Endodermal cell (in vitro differentiated cells): Measurements from ENCODE around the gene PTPN1. TPM values are rescaled to one million over a fixed set of nuclear protein-coding genes. Genes with fewer than 3 reads are reported as not detected.
"Not testable (repeated sequence)": the region's sequence is repeated elsewhere in the genome, so short reads cannot be mapped to it uniquely, and the experiment has no call there.

Experiments
- DNase-seq: peaks from one replicate; pipeline ENCODE4 v3.0.0-alpha.2; 2017
- H3K27ac ChIP-seq: 2 replicates; pipeline ENCODE4 v1.5.1; 2013; ENCODE audit warnings: mild to moderate bottlenecking, low read depth, low read length, moderate library complexity
- H3K27me3 ChIP-seq: 2 replicates; pipeline ENCODE4 v1.6.1; 2013; ENCODE audit warnings: mild to moderate bottlenecking, low read length, moderate library complexity; ENCODE audit not compliant: insufficient read depth, control insufficient read depth, poor library complexity, severe bottlenecking
- H3K36me3 ChIP-seq: 2 replicates; pipeline ENCODE4 v1.7.0; 2013; ENCODE audit warnings: mild to moderate bottlenecking, low read length, moderate library complexity; ENCODE audit not compliant: control insufficient read depth, insufficient read depth
- H3K4me1 ChIP-seq: one replicate; pipeline ENCODE4 v1.7.0; 2013; ENCODE audit warnings: low read length; ENCODE audit not compliant: control insufficient read depth, insufficient read depth
- H3K4me3 ChIP-seq: 2 replicates; pipeline ENCODE4 v1.5.1; 2013; ENCODE audit warnings: mild to moderate bottlenecking, low read length, moderate library complexity
- H3K9ac ChIP-seq: 2 replicates; pipeline ENCODE4 v1.6.1; 2013; ENCODE audit warnings: mild to moderate bottlenecking, low read length, moderate library complexity; ENCODE audit not compliant: poor library complexity, severe bottlenecking; ENCODE audit errors: extremely low read depth
- H3K9me3 ChIP-seq: 2 replicates; pipeline ENCODE4 v1.6.1; 2013; ENCODE audit warnings: mild to moderate bottlenecking, low read length, moderate library complexity; ENCODE audit not compliant: control insufficient read depth
- H3K27ac Mint-ChIP-seq: 2 replicates; pipeline ENCODE4 v1.8.0; 2020; ENCODE audit warnings: mixed read lengths
- H3K27me3 Mint-ChIP-seq: 2 replicates; pipeline ENCODE4 v1.8.0; 2021; ENCODE audit warnings: mild to moderate bottlenecking, mixed read lengths; ENCODE audit not compliant: insufficient read depth
- H3K36me3 Mint-ChIP-seq: 2 replicates; pipeline ENCODE4 v1.8.0; 2020; ENCODE audit warnings: low read depth, mixed read lengths
- H3K4me1 Mint-ChIP-seq: 2 replicates; pipeline ENCODE4 v1.8.0; 2020; ENCODE audit warnings: mixed read lengths
- H3K4me3 Mint-ChIP-seq: 2 replicates; pipeline ENCODE4 v1.8.0; 2020; ENCODE audit warnings: mild to moderate bottlenecking, moderate library complexity, mixed read lengths
- H3K9me3 Mint-ChIP-seq: 2 replicates; pipeline ENCODE4 v1.8.0; 2020; ENCODE audit warnings: mild to moderate bottlenecking, mixed read lengths
- WGBS, 2 experiments: methylation state at CpG; one replicate each; pipeline versions ENCODE4 v1.1.5 to v1.1.7; 2013; ENCODE audit warnings: missing lambda C conversion rate in 2 of 2, mixed read lengths in 1 of 2; ENCODE audit not compliant: insufficient coverage in 1 of 2, insufficient read length in 1 of 2; 5-methylcytosine and 5-hydroxymethylcytosine counted together
- total RNA-seq, 2 donors: library from RNA; stranded (reverse); fragmentation: NEBNext Ultra II Directional in 1 of 2; extraction: Animal tissue kit (Norgen Biotek cat#: 25700) in 1 of 2; gene quantifications; 2 replicates in 1 of 2; 3 replicates in 1 of 2; pipeline ENCODE4 v1.2.1, GENCODE V29; 2021
- TF ChIP-seq, protein P1 (sequence below): fragments of 200-600 bp; sonication (generic); conservative IDR thresholded peaks from 2 replicates; pipeline ENCODE4 v1.5.0; 2021; ENCODE audit warnings: antibody characterized with exemption, mild to moderate bottlenecking

PTPN1 gene
- total RNA-seq, 2 donors from 2014 or later: 25.4 to 28.7 TPM

DNA sequence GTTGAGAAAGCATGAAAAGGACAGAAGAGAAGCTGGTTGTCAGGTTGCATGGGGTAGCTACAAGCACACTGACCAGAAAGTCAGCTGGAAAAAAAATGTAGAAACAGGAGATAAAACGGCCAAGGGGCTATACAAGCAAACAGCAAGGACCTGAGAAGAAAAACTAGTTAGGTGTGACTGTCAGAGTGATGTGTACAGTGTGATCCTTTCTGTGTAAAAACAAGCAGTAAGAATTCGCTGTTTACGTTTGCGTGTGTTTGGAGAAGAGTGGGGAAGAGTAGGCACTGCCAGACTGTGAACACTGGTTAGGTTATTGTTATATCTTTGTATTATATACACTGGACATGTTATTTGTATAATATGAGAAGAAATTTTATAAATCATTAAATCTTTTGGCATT lies 28.1 kb downstream of the PTPN1 start:
- Histone ChIP-seq H3K36me3 (no peaks in the 10 kb centered on the region), H3K9me3 (no peaks in the 10 kb centered on the region), H3K9ac (no peak overlapping the region), H3K4me1 (no peaks in the 10 kb centered on the region), H3K27me3 (no peaks in the 10 kb centered on the region), H3K27ac (no peak overlapping the region), H3K4me3 (no peak overlapping the region)
- WGBS, 2 experiments: 94 to 97% methylated on average over 3 to 4 of the region's 4 CpGs
- H3K27ac Mint-ChIP-seq: no peak overlapping the region
- peaks cover 7% of the 10 kb centered on the region for H3K4me1 Mint-ChIP-seq
- no peak overlapping the region for H3K4me3 Mint-ChIP-seq
- TF ChIP-seq, protein P1, sequence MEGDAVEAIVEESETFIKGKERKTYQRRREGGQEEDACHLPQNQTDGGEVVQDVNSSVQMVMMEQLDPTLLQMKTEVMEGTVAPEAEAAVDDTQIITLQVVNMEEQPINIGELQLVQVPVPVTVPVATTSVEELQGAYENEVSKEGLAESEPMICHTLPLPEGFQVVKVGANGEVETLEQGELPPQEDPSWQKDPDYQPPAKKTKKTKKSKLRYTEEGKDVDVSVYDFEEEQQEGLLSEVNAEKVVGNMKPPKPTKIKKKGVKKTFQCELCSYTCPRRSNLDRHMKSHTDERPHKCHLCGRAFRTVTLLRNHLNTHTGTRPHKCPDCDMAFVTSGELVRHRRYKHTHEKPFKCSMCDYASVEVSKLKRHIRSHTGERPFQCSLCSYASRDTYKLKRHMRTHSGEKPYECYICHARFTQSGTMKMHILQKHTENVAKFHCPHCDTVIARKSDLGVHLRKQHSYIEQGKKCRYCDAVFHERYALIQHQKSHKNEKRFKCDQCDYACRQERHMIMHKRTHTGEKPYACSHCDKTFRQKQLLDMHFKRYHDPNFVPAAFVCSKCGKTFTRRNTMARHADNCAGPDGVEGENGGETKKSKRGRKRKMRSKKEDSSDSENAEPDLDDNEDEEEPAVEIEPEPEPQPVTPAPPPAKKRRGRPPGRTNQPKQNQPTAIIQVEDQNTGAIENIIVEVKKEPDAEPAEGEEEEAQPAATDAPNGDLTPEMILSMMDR: no peak
- H3K9me3 Mint-ChIP-seq: no peaks in the 10 kb centered on the region
- no peaks in the 10 kb centered on the region for H3K27me3 Mint-ChIP-seq
- DNase-seq: no peak
- no peaks in the 10 kb centered on the region for H3K36me3 Mint-ChIP-seq

DNA sequence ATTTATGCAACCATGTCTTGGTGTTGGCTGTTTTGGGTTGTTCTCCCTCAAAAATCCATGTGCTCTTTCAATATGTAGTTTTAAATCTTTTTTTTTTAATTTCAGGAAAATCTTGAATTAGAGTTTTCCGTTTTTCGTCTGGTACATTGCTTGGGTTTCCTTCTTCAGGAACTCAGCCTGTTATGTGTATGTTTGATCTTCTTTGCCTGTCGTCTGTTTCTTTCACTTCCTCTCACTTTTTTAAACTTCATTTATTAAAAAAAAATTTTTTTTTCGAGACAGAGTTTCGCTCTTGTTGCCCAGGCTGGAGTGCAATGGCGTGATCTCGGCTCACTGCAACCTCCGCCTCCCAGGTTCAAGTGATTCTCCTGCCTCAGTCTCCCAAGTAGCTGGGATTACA lies 29.6 kb downstream of the PTPN1 start:
- not testable (repeated sequence) for H3K27ac ChIP-seq, H3K27ac Mint-ChIP-seq, H3K36me3 Mint-ChIP-seq, H3K36me3 ChIP-seq, H3K9me3 Mint-ChIP-seq, H3K4me3 ChIP-seq, H3K4me1 Mint-ChIP-seq, DNase-seq, H3K9ac ChIP-seq, H3K4me3 Mint-ChIP-seq, H3K27me3 ChIP-seq, H3K4me1 ChIP-seq, H3K27me3 Mint-ChIP-seq, H3K9me3 ChIP-seq
- 90 to 100% methylated on average over 2 to 7 of the region's 8 CpGs for WGBS, 2 experiments

DNA sequence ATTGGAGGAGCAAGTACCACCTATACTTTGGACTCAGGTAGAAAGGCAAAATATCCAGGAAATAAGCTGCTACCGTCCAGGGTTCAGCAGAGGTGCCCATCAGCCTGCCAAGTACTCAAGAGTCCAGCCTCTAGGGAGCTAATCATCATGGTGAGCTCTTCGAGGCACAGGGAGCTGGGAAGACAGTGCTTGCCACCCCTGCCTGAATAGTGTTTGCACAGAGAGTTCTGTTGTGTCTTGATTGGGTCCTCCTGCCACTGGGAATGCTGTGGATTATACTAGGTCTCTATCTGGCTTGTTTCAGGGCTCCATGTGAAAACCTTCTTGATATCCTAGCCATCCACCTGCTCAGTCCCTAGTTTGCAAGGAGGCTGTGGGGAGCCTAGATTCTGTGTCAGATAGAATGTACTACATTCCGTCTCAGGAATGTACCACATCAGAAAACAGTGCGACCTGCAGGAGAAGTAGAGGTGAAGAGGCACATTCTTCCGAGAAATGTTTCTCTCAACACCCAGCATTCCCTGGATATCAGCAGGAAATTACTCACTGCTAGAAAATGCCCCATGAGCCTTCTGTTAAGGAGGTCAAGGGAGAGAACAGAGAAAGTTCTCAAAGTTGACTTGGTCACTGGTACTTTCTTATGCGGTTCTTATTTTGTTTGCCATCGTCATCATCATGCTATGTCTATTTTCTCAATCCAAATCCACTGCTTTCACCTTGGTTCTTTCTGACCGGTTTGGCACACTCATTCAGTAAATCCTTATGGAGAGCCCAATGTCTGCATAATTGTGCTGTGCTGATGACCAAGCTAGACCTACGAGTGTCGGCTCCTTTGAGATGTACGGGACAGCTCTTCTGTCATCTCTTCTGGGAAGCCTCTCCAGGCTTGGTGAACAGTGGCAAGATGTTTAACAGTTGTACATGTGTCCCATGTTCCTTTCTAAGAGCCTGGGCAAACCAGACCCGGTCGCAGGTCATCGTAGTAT lies 30.7 kb downstream of the PTPN1 start:
- H3K4me3 ChIP-seq: no peak overlapping the region

More for the DNA sequence above, 30.7 kb downstream of the PTPN1 start:
- no peak overlapping the region for H3K9ac ChIP-seq
- H3K27ac ChIP-seq: no peak overlapping the region
- H3K27ac Mint-ChIP-seq: peak overlapping the region; percentile 64
- WGBS, 2 experiments: 93 to 94% methylated on average over 13 to 14 of the region's 14 CpGs
- H3K27me3 Mint-ChIP-seq: no peaks in the 10 kb centered on the region
- H3K4me3 Mint-ChIP-seq: no peak overlapping the region
- TF ChIP-seq, protein P1: no peak
- H3K36me3 ChIP-seq: no peaks in the 10 kb centered on the region
- H3K4me1 ChIP-seq: no peaks in the 10 kb centered on the region
- peaks cover 6% of the 10 kb centered on the region for H3K4me1 Mint-ChIP-seq
- H3K36me3 Mint-ChIP-seq: peaks cover 3% of the 10 kb centered on the region
- no peak for DNase-seq
- no peaks in the 10 kb centered on the region for H3K9me3 Mint-ChIP-seq
- H3K27me3 ChIP-seq: no peaks in the 10 kb centered on the region
- no peaks in the 10 kb centered on the region for H3K9me3 ChIP-seq
